Measurements from ENCODE around the gene DCST2. TPM values are rescaled to one million over a fixed set of nuclear protein-coding genes. Genes with fewer than 3 reads are reported as not detected.

DCST2 gene
- total and polyA plus RNA-seq, 9 of the 15 experiments (the other 6 are each of a cell fraction or from before 2014, with no cell fraction given), result 0.09 to 0.49 (median 0.11) TPM; not detected in 3

GRCh38 chr1:155006601-155007101, 26.9 kb downstream of the DCST2 start:
- BruUV-seq (replicated peaks), result no TSS peak
- FAIRE-seq, result peak; percentile 94
- WGBS (ENCODE audit: insufficient coverage, low coverage, missing lambda C conversion rate), result 55% methylated on average over 2 of the region's 2 CpGs
- POLR2A ChIA-PET, result interaction anchor here (0.6 to 1.0 kb wide), 7 partner anchors 11 to 748 kb away, joined by 3 to 4 read pairs (median 3); partner anchors contain the start of gene DPM3
- Histone ChIP-seq H3K4me2 (ENCODE audit: insufficient read depth, low read length) (no peak overlapping the region), H3K79me2 (ENCODE audit: control insufficient read depth, insufficient read depth, low read length) (peaks cover 90% of the 10 kb centered on the region), H4K20me1 (replicated peaks; ENCODE audit: control insufficient read depth, insufficient read depth, low read length) (peaks cover 3% of the 10 kb centered on the region), H3K4me1 (replicated peaks in 1 of 2; ENCODE audit: control insufficient read depth in 2 of 2, insufficient read depth in 2 of 2, low read length in 2 of 2) (peaks cover 71 to 79% of the 10 kb centered on the region in 2 experiments), H3K36me3 (ENCODE audit: control insufficient read depth, insufficient read depth, low read length) (peaks cover 60% of the 10 kb centered on the region; the same call in 2 of the 3 replicates), H3K27me3 (ENCODE audit: control insufficient read depth in 2 of 2, insufficient read depth in 2 of 2, low read length in 2 of 2) (no peaks in the 10 kb centered on the region), H3K27ac (ENCODE audit: extremely low read depth, low read depth, low read length) (peak overlapping the region; percentile 33; the same call in 2 of the 3 replicates), H3K9ac (ENCODE audit: insufficient read depth in 1 of 2, low read depth in 2 of 2, low read length in 2 of 2) (no peak overlapping the region; a peak in 1 of 4 replicates), H3K4me3 (no peak overlapping the region), H3K9me3 (replicated peaks; ENCODE audit: control insufficient read depth, insufficient read depth, low read depth, low read length) (no peaks in the 10 kb centered on the region), H2AFZ (ENCODE audit: low read depth, low read length) (no peak overlapping the region), H3K9me1 (ENCODE audit: control insufficient read depth, insufficient read depth, low read length) (no peaks in the 10 kb centered on the region)
- in situ Hi-C loops (cut with MboI), result no loop called here
- CTCF ChIA-PET (ENCODE audit: low intra/inter-chr PET ratio), result no interaction called here
- DNase-seq (ENCODE audit: extremely low read depth in 1 of 4, low spot score in 3 of 4), result no peak
- ATAC-seq, result no peak
- intact Hi-C loops (cut with micrococcal nuclease), result no loop called here
- TF ChIP-seq PPARD (CRISPR knock-in tag; IDR thresholded peaks at IDR 0.05) (no peak), HDAC1 (IDR thresholded peaks at IDR 0.05) (peak in 1 of 2 experiments; percentile 29; a peak in 1 of 4 replicates), FOXJ2 (tag; IDR thresholded peaks at IDR 0.05) (no peak), DNMT1 (IDR thresholded peaks at IDR 0.05) (no peak), THAP12 (CRISPR knock-in tag; IDR thresholded peaks at IDR 0.05) (no peak), NFIC (IDR thresholded peaks at IDR 0.05) (no peak), KDM1A (IDR thresholded peaks at IDR 0.05) (0 out of 4 replicates have a peak, but pooled peaks of 1 of the 2 experiments have one; percentile 15), ID3 (CRISPR knock-in tag; IDR thresholded peaks at IDR 0.05) (no peak), ID3 (tag; IDR thresholded peaks at IDR 0.05) (no peak), BRD9 (IDR thresholded peaks at IDR 0.05; ENCODE audit: low read depth, partially characterized antibody) (no peak), MLLT1 (IDR thresholded peaks at IDR 0.05) (no peak), STAG1 (CRISPR knock-in tag; IDR thresholded peaks at IDR 0.05; ENCODE audit: borderline replicate concordance) (no peak), ZNF408 (CRISPR knock-in tag; IDR thresholded peaks at IDR 0.05; ENCODE audit: low read depth) (no peak), ATF4 (CRISPR knock-in tag; IDR thresholded peaks at IDR 0.05) (no peak), ZNF780A (CRISPR knock-in tag; IDR thresholded peaks at IDR 0.05) (no peak), PYGO2 (tag; IDR thresholded peaks at IDR 0.05) (no peak), TOE1 (IDR thresholded peaks at IDR 0.05; ENCODE audit: borderline replicate concordance) (no peak), TOE1 (CRISPR knock-in tag; IDR thresholded peaks at IDR 0.05; ENCODE audit: borderline replicate concordance, low read depth) (no peak), ZNF695 (CRISPR knock-in tag; IDR thresholded peaks at IDR 0.05) (no peak), DIDO1 (tag; IDR thresholded peaks at IDR 0.05; ENCODE audit: low read depth) (no peak)

Data from K562 (cell line).